Natural killer cell (primary cell): ENCODE data around the gene TEX51. TPM values are rescaled to one million over a fixed set of nuclear protein-coding genes. Genes with fewer than 3 reads are reported as not detected.

Source experiments
- ATAC-seq, 3 donors: fragments of 150-1000 bp in 2 of 3; fragments of 200-7000 bp in 1 of 3; cut with Tn5 transposase; 1 replicate in 1 of 3; 2 replicates in 2 of 3; pipeline ENCODE4 v1.10.0; 2021; ENCODE audit warnings: mild to moderate bottlenecking in 2 of 3, moderate library complexity in 2 of 3
- DNase-seq, 2 donors: peaks; one replicate each; pipeline versions ENCODE4 v3.0.0 to v3.0.0-alpha.2; 2013 to 2021; ENCODE audit warnings: mixed read lengths in 1 of 2
- H3K27ac ChIP-seq: one replicate; pipeline ENCODE4 v1.5.1; 2013; ENCODE audit warnings: mild to moderate bottlenecking, low read length
- H3K27me3 ChIP-seq: one replicate; pipeline ENCODE4 v1.6.1; 2013; ENCODE audit warnings: low read length; ENCODE audit not compliant: control insufficient read depth, insufficient read depth
- H3K36me3 ChIP-seq: one replicate; pipeline ENCODE4 v1.6.1; 2013; ENCODE audit warnings: low read length; ENCODE audit not compliant: control insufficient read depth, insufficient read depth
- H3K4me1 ChIP-seq: one replicate; pipeline ENCODE4 v1.6.1; 2013; ENCODE audit warnings: low read length; ENCODE audit not compliant: control insufficient read depth, insufficient read depth
- H3K4me3 ChIP-seq: one replicate; pipeline ENCODE4 v1.5.1; 2013; ENCODE audit warnings: low read length
- H3K9me3 ChIP-seq: one replicate; pipeline ENCODE4 v1.6.1; 2013; ENCODE audit warnings: low read length; ENCODE audit not compliant: control insufficient read depth, insufficient read depth
- H3K27ac Mint-ChIP-seq, 2 donors: one replicate each; pipeline ENCODE4 v1.8.0; 2022; ENCODE audit warnings: mild to moderate bottlenecking in 2 of 2, mixed read lengths in 2 of 2, moderate library complexity in 1 of 2
- H3K27me3 Mint-ChIP-seq, 2 donors: one replicate each; pipeline ENCODE4 v1.8.0; 2022; ENCODE audit warnings: low read depth in 2 of 2, mixed read lengths in 2 of 2
- H3K36me3 Mint-ChIP-seq: one replicate; pipeline ENCODE4 v1.8.0; 2022; ENCODE audit warnings: mixed read lengths
- H3K4me1 Mint-ChIP-seq, 2 donors: one replicate each; pipeline ENCODE4 v1.8.0; 2022; ENCODE audit warnings: mixed read lengths in 2 of 2
- H3K4me3 Mint-ChIP-seq: one replicate; pipeline ENCODE4 v1.8.0; 2022; ENCODE audit warnings: mild to moderate bottlenecking, moderate library complexity, mixed read lengths
- H3K9me3 Mint-ChIP-seq, 2 donors: one replicate each; pipeline ENCODE4 v1.8.0; 2022; ENCODE audit warnings: mixed read lengths in 2 of 2
- WGBS: methylation state at CpG from one replicate; pipeline ENCODE4 v1.1.7; 2013; ENCODE audit warnings: missing lambda C conversion rate; ENCODE audit not compliant: insufficient coverage; 5-methylcytosine and 5-hydroxymethylcytosine counted together
- intact Hi-C: fragments of 100-400 bp; cut with micrococcal nuclease; formaldehyde crosslinking; loops from one replicate; pipeline ENCODE4 v1.14.2; 2022
- total RNA-seq, 4 donors: library from RNA; stranded (reverse); fragments of 120-200 nt in 1 of 4; gene quantifications; one replicate each; pipeline versions ENCODE4 v1.2.3 to v1.2.4, GENCODE V29; 2013 to 2022
- TF ChIP-seq, protein P1 (sequence below): fragments of 200-600 bp; IDR thresholded peaks from one replicate; pipeline ENCODE4 v1.8.0; 2022; ENCODE audit warnings: antibody characterized with exemption

TEX51 gene
- total RNA-seq, 3 donors from 2014 or later (not counting 1 experiment from before 2014, with no cell fraction given) = not detected

DNA sequence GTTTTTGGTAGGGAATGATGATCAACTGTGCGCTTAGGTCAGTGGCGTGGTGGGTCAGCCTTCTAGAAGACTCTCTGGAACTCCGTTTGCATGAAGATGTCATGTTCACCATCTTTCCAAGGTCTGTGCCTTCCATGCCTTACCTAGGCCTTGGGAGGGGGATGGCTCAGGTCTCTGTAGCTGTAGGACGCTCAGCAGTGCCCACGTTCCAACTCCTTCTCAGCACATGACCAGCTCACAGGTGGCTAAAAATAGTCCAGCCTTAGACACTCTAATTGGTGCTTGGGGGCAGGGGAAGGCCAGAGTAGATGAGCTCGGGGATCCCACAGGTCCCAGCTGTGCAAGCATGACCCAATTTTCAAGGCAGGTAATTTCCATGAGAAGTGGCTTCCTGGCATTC is 42.3 kb upstream of the TEX51 start:
- no peak overlapping the region for H3K4me3 ChIP-seq
- H3K27me3 ChIP-seq = no peaks in the 10 kb centered on the region
- Mint-ChIP-seq H3K27me3 (peaks cover 0 to 7% of the 10 kb centered on the region in 2 donors), H3K4me1 (no peaks in the 10 kb centered on the region), H3K27ac (no peak overlapping the region), H3K36me3 (no peaks in the 10 kb centered on the region), H3K9me3 (peaks cover 0 to 2% of the 10 kb centered on the region in 2 donors), H3K4me3 (no peak overlapping the region)
- no peaks in the 10 kb centered on the region for H3K36me3 ChIP-seq
- ATAC-seq = no peak
- no peak overlapping the region for H3K27ac ChIP-seq
- intact Hi-C loops = no loop called here
- TF ChIP-seq, protein P1, sequence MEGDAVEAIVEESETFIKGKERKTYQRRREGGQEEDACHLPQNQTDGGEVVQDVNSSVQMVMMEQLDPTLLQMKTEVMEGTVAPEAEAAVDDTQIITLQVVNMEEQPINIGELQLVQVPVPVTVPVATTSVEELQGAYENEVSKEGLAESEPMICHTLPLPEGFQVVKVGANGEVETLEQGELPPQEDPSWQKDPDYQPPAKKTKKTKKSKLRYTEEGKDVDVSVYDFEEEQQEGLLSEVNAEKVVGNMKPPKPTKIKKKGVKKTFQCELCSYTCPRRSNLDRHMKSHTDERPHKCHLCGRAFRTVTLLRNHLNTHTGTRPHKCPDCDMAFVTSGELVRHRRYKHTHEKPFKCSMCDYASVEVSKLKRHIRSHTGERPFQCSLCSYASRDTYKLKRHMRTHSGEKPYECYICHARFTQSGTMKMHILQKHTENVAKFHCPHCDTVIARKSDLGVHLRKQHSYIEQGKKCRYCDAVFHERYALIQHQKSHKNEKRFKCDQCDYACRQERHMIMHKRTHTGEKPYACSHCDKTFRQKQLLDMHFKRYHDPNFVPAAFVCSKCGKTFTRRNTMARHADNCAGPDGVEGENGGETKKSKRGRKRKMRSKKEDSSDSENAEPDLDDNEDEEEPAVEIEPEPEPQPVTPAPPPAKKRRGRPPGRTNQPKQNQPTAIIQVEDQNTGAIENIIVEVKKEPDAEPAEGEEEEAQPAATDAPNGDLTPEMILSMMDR = no peak
- 69% methylated on average over 6 of the region's 6 CpGs for WGBS
- H3K9me3 ChIP-seq = no peaks in the 10 kb centered on the region
- DNase-seq = no peak
- H3K4me1 ChIP-seq = no peaks in the 10 kb centered on the region

DNA sequence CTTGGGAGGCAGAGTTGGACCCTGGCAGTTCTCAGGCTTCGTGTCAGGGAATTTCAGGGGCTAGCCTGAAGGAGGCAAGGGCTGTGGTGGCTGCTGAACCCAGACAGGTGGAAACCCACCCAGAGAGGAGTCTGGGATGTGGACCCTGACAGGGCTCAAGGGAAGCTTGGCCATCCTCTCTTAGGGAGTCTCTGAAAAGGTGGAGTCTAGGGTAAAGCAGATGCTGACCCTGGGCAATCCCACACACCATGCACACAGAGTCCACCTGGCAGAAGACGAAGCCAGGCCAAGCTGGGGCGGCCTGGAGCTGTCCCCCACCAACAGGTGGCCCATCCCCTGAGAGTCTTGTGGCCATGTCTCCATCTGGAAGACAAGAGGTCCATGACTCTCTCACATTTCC is 41.2 kb upstream of the TEX51 start:
- intact Hi-C loops = no loop called here
- Histone ChIP-seq H3K4me3 (no peak overlapping the region), H3K27me3 (no peaks in the 10 kb centered on the region), H3K4me1 (no peaks in the 10 kb centered on the region), H3K9me3 (no peaks in the 10 kb centered on the region), H3K36me3 (no peaks in the 10 kb centered on the region), H3K27ac (no peak overlapping the region)
- TF ChIP-seq, protein P1 = no peak
- H3K27ac Mint-ChIP-seq = no peak overlapping the region
- H3K4me3 Mint-ChIP-seq = no peak overlapping the region
- 75% methylated on average over 3 of the region's 3 CpGs for WGBS
- H3K36me3 Mint-ChIP-seq = no peaks in the 10 kb centered on the region
- H3K4me1 Mint-ChIP-seq = no peaks in the 10 kb centered on the region
- ATAC-seq (no peak), DNase-seq (no peak)
- H3K27me3 Mint-ChIP-seq = peaks cover 0 to 7% of the 10 kb centered on the region in 2 donors
- H3K9me3 Mint-ChIP-seq = peaks cover 0 to 2% of the 10 kb centered on the region in 2 donors

GRCh38 chr2:126858013-126858412 is 40.7 kb upstream of the TEX51 start:
- Mint-ChIP-seq H3K4me1 (no peaks in the 10 kb centered on the region), H3K27ac (no peak overlapping the region)

DNA sequence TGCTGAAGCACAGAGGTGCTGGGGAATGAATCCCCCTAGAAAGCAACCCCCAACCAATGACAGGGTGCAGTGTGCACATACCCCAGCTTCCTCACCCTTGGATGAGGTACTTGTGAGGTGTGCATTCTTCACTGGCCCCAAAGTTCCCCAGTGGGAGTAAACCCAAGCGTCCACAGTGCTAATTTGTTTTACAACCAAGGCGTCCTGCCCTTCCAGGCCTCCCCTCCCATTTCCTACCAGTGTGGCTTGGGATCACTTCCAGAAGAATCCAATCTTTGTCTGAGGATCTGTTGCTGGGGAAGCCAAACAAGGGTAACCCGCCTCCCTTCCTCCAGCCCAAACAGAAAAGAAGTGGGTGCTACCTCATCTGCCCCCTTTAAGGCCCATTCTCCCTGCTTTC is 40.3 kb upstream of the TEX51 start:
- peaks cover 0 to 1% of the 10 kb centered on the region in 2 donors for H3K9me3 Mint-ChIP-seq
- Histone ChIP-seq H3K27ac (no peak overlapping the region), H3K36me3 (no peaks in the 10 kb centered on the region), H3K27me3 (no peaks in the 10 kb centered on the region), H3K9me3 (no peaks in the 10 kb centered on the region), H3K4me3 (no peak overlapping the region), H3K4me1 (no peaks in the 10 kb centered on the region)
- intact Hi-C loops = no loop called here
- H3K36me3 Mint-ChIP-seq = no peaks in the 10 kb centered on the region
- H3K27me3 Mint-ChIP-seq = peaks cover 0 to 7% of the 10 kb centered on the region in 2 donors
- 70% methylated on average over 3 of the region's 3 CpGs for WGBS
- H3K4me3 Mint-ChIP-seq = no peak overlapping the region
- no peaks in the 10 kb centered on the region for H3K4me1 Mint-ChIP-seq
- no peak for DNase-seq
- TF ChIP-seq, protein P1 = no peak
- ATAC-seq = no peak
- H3K27ac Mint-ChIP-seq = no peak overlapping the region

More at GRCh38 chr2:126858013-126858412, 40.7 kb upstream of the TEX51 start:
- WGBS = 82% methylated on average over 4 of the region's 4 CpGs
- TF ChIP-seq, protein P1 = no peak
- H3K9me3 Mint-ChIP-seq = peaks cover 0 to 2% of the 10 kb centered on the region in 2 donors
- no peak overlapping the region for H3K4me3 Mint-ChIP-seq
- no peak for DNase-seq
- H3K4me1 ChIP-seq = no peaks in the 10 kb centered on the region
- H3K27me3 Mint-ChIP-seq = peaks cover 0 to 7% of the 10 kb centered on the region in 2 donors
- no peaks in the 10 kb centered on the region for H3K36me3 Mint-ChIP-seq
- no peaks in the 10 kb centered on the region for H3K9me3 ChIP-seq
- H3K4me3 ChIP-seq = no peak overlapping the region
- ATAC-seq = no peak
- intact Hi-C loops = no loop called here
- H3K27me3 ChIP-seq = no peaks in the 10 kb centered on the region
- no peak overlapping the region for H3K27ac ChIP-seq
- H3K36me3 ChIP-seq = no peaks in the 10 kb centered on the region
